ENCODE measurements around the gene CCDC170.

CCDC170 gene

GRCh38 chr6:151620179-151620578, 126.4 kb downstream of the CCDC170 start:
- no peak for DNase-seq

- no peak for DNase-seq
Measured at GRCh38 chr6:151624071-151624470, 130.3 kb downstream of the CCDC170 start.

- no peak for DNase-seq
Measured at GRCh38 chr6:151624481-151624880, 130.7 kb downstream of the CCDC170 start.

- DNase-seq = no peak
Measured at GRCh38 chr6:151624900-151625536, 131.2 kb downstream of the CCDC170 start.

DNA sequence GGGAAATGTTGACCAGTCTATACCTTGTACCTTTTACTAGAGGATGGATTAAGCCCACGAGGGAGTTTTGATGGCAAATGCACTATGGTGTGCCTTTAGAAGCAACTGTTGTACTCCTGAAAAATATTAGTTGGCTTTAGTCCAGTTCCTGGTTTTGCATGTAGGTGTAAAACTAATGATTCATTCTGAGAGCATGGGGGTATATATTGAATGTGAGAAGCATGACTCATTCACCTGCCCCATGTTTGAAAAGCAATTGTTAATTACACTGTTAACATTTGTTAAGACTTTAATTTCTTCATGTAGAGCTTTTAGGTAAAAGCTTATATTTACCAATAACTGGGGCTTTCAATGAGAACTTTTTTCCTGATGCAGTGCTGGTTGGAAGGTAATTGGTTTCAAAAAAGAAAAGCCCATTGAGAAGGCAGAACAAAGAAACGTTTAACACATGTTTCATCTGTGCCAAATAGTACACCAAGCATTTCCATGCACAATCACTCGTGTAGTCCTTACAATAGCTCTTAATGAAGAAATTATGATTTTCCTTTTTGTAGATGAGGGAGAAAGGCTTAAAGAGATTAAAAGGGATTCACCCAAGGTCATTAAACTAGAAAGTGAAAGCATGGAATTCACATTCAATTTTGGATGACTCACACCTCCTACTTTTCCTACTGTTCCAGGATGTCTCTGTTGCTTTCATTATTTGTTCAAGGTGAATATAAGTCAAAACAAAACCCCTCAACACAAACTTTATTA, 134.1 kb downstream of the CCDC170 start:
- no peak for DNase-seq

DNA sequence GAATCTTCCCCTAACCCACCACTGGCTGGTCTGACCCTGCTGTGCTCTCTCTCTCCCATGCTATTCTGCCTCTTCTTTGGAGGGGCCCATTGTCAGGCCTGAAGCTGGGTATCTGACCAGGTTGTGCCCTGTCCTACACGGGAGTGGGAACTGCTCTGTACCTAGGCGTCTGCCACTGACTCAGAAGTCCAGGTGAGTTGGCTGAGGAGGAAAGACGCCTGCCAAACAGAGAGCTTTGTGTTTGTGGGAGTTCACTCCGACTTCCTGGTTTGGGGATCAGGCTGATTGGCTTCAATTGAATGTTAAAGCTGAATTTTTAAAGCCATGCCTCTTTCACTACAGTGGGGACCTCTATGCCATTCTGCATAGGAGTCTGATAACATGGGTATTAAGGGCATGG, 136.0 kb downstream of the CCDC170 start:
- DNase-seq = no peak

DNA sequence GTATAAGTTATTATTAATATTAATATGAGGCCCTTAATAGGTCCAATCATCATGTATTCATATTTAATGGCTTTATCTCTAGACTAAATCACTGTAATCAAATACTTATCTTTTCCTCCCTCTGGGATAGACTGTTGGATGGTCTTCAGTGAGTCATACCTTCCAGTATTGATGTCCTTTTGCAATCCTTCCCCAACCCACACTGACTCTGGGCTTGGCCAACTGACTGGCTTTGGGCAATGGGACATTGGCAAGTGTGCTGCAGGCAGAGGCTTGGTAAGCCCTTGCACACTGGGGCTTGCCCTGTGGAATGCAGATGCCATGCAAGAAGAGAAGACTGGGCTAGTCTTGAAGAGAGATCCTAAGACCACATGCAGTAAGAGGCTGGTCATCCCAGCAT, 136.6 kb downstream of the CCDC170 start:
- DNase-seq = no peak

GRCh38 chr6:151630991-151631655, 137.3 kb downstream of the CCDC170 start:
- no peak for DNase-seq

GRCh38 chr6:151632415-151632987, 138.7 kb downstream of the CCDC170 start:
- no peak for DNase-seq

DNA sequence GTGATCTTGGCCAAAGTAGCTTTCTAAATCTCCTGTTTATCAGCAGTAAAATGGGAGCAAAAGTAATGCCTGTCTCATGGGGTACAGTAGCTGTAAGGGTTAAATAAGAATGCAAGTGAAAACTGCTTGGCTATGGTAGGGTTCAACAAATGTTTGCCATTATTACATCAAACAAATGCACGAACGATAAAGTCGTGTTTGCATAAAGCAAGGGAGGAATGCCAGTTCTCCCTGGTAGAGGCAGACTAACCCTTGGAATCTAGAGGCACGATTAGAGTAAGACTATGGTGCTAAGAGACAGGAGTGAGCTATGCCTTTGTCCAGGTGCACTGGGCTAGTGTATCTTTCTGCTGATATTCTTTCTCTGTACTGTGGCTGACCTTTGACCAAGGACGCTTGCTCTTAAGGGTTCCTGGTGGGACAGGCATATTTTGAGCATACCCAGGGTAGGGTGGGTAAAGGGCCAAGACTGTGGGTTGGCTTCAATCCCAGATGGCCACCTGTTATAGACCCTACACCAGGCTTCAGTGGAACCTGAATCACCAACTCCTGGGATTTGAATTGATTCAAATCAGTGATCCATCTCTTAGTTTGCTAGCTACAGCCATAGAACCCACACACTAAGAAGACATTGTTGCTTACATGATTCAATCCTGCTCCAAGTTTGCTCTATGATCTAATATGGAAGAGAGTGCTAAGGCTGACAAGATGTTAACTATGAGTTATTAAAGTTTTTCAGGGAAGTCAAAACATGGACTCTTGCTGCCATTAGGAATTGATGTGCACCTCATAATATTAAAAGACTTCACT, 139.9 kb downstream of the CCDC170 start:
- no peak for DNase-seq

GRCh38 chr6:151634336-151634720, 140.5 kb downstream of the CCDC170 start:
- no peak for DNase-seq

DNA sequence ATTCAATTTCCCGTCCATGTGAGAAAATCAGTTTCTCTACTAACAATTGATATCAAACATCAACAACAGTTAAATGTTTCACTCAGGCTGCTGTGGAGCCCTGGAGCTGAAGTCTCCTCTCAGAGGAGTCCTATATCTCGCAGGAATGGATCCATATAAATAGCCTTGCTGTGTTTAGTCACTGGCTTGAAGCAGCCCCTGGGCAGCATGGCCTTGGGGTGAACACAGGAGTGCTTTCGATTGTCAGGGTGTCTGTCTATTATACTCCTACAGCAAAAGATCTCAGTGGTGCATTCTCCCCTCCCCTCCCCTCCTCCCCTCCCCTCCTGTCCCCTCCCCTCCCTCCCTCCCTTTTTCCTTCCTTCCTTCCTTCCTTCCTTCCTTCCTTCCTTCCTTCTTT, 141.9 kb downstream of the CCDC170 start:
- DNase-seq = no peak

- no peak for DNase-seq
Measured at GRCh38 chr6:151637814-151638213, 144.0 kb downstream of the CCDC170 start.

DNA sequence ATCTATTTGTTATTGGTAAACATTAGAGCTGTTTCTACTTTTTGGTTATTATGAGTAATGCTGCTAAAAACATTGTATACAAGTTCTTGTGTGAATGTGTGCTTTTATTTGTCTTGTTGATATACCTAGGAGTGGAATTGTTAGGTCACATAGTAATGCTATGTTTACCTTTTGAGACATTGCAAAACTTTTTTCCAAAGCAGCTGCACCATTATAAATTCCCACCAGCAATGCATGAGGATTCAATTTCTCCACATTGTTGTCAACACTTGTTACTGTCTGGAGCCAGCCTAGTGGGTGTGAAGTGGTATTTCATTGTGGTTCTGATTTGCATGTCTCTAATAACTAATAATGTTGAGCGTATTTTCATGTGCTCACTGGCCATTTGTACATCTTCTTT, 145.9 kb downstream of the CCDC170 start:
- no peak for DNase-seq

DNA sequence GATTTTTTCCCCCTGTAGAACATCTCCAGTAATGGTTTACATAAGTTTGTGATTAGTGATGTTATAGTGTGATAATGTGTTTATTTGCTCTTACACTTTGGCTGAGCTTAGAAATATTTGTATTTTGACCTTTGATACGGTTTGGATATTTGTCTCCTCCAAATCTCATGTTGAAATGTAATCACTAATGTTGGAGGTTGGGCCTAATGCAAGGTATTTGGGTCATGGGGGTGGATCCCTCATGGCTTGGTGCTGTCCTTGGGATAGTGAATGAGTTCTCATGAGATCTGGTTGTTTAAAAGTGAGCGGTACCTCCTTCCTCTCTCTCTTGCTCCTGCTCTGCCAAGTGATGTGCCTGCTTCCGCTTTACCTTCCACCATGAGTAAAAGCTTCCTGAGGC, 147.2 kb downstream of the CCDC170 start:
- no peak for DNase-seq

DNA sequence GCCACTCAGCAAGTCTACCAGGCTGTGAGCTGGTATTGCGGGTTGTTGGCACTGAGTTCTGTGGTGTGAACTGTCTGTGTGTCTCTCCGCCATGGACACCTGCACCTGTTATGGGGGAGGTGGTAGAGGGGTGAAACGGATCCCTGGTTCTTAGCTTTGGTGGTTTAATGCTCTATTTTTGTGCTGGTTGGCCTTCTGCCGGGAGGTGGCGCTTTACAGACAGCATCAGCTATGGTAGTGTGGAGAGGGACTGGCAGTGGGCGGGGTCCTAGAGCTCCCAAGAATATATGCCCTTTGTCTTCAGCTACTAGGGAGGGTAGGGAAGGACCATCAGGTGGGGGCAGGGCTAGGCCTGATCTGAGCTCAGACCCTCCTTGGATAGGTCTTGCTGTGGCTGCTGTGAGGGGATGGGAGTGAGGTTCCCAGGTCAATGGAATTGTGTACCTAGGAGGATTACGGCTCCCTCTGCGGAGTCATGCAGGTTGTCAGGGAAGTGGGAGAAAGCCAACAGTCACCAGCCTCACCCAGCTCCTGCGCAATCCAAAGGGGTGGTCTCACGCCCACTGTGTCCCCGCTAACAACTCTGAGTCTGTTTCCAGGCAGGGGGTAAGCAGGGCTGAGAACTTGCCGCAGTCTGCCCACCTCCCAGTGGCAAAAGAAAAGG, 154.3 kb downstream of the CCDC170 start:
- DNase-seq = no peak

DNA sequence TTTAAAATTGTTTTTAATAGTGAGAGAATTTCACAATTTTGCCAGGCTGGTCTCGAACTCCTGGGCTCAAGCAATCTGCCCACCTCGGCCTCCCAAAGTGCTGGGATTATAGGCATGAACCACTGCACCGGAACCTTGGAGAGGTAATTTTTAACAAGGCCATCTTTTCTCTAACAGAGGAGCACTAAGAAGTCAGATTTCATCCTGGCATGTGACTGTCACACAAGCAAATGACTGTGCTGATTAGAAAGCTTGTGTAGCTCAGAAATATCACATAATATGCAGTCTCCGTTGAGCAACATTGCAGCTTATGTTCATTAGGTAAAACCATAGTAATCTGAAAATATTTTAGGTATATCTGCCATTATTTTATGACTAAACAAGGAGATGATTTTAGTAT, 156.0 kb downstream of the CCDC170 start:
- no peak for DNase-seq

DNA sequence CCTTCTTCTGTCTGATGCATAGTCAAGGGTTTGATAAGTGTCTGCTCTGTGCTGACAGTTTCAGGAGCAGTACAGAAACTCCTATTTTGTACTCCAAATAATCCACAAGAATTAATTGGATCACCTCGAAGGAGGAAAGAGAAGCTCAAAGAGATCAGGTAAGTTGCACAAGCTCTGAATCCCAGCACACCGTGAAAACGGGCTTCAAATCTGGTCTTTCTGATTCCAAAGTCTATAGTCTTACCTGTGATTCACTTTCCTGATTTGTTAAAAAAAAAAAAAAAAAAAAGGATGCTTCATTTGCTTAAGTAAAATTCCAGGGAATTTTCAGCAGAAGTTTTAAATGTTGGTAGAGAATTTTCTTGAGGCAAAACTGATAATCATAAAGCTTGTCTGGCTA, 157.8 kb downstream of the CCDC170 start:
- no peak for DNase-seq

GRCh38 chr6:151652325-151652724, 158.5 kb downstream of the CCDC170 start:
- DNase-seq = no peak

- no peak for DNase-seq
Measured at GRCh38 chr6:151655099-151655498, 161.3 kb downstream of the CCDC170 start.

- no peak for DNase-seq
Measured at GRCh38 chr6:151656392-151656791, 162.6 kb downstream of the CCDC170 start.

DNA sequence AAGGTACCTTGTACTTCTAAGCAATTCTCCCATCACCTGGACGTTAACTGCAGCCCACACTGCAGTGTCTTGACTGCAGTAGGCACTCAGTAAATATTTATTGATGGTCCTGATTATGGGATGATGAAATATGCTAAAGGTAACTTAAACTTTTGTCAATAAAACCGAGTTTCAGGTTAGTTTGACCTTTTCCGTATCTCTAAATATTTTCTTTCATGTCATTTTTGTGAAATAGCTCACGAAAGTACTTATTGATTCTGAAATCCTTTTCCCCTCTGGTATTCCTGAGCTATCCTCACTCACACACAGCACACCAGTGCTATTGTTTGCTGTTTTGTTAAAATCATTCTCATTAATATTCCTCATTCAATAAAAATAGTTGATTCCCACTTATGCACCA, 164.3 kb downstream of the CCDC170 start:
- DNase-seq = no peak
